ENCODE measurements around the gene GRIN2D.

GRCh38 chr19:48441360-48442050, 48.0 kb downstream of the GRIN2D start:
- TF ChIP-seq ZNF335 (tag by site-specific recombination; conservative IDR thresholded peaks at IDR 0.05) (no peak), BCL11B (tag by site-specific recombination; IDR thresholded peaks at IDR 0.05; ENCODE audit: low read depth) (no peak), ZBTB6 (tag by site-specific recombination; IDR thresholded peaks at IDR 0.05) (no peak)
